HepG2 (cell line): ENCODE data around the gene LRP1B. TPM values are rescaled to one million over a fixed set of nuclear protein-coding genes. Genes with fewer than 3 reads are reported as not detected.

Experiments used
- ATAC-seq: fragments of 200-7000 bp; cut with Tn5 transposase; 3 replicates; pipeline ENCODE4 v1.9.1; 2020; ENCODE audit warnings: mild to moderate bottlenecking, moderate library complexity
- BruUV-seq: library from RNA; stranded (reverse); fragments of 400-500 nt; replicated peaks from 2 replicates; lab custom pipeline; 2021; lab: Mats Ljungman, UMichigan
- CTCF ChIA-PET: fragments of 300-600 bp; formaldehyde crosslinking; extraction: SDS; loops from one replicate; lab custom pipeline; 2021; ENCODE audit warnings: low total read pairs, inconsistent platforms, low intra/inter-chr PET ratio; lab: Yijun Ruan, JAX
- POLR2A ChIA-PET: fragments of 350-600 bp; sonication (Branson Sonifier 250); formaldehyde crosslinking; loops from one replicate; lab custom pipeline; 2020; ENCODE audit warnings: antibody characterized with exemption, inconsistent platforms; lab: Yijun Ruan, JAX
- DNase-seq: peaks from one replicate; pipeline ENCODE4 v3.0.0-alpha.2; 2015; ENCODE audit warnings: low spot score
- FAIRE-seq: peaks from 3 replicates; lab custom pipeline; 2011; peaks lifted over from hg19 to GRCh38; lab: Jason Lieb, UNC
- H2AFZ ChIP-seq: one replicate; pipeline ENCODE4 v1.6.1; 2011; ENCODE audit warnings: low read length, inconsistent platforms
- H3K27ac ChIP-seq: fragments of 300-600 bp; 3 replicates; pipeline ENCODE4 v1.8.0; 2011; ENCODE audit warnings: mixed run types, mild to moderate bottlenecking, mixed read lengths, low read length, inconsistent platforms; ENCODE audit not compliant: insufficient read depth; ENCODE audit errors: extremely low read length
- H3K27me3 ChIP-seq, 2 experiments: fragments of 200-600 bp in 1 of 2; 2 replicates in 1 of 2; 3 replicates in 1 of 2; pipeline versions ENCODE4 v1.6.0 to v1.8.0; 2011; ENCODE audit warnings: low read length in 2 of 2, mild to moderate bottlenecking in 2 of 2, moderate library complexity in 2 of 2, inconsistent platforms in 1 of 2; ENCODE audit not compliant: insufficient read depth in 2 of 2, control insufficient read depth in 1 of 2
- H3K36me3 ChIP-seq, 2 experiments: fragments of 200-600 bp in 1 of 2; replicated peaks in 1 of 2; 2 replicates in 1 of 2; 3 replicates in 1 of 2; pipeline versions ENCODE4 v1.5.1 to v1.8.0; 2011; ENCODE audit warnings: low read length in 2 of 2, inconsistent platforms in 1 of 2; ENCODE audit not compliant: insufficient read depth in 2 of 2, control insufficient read depth in 1 of 2
- H3K4me1 ChIP-seq: 2 replicates; pipeline ENCODE4 v1.5.1; 2012; ENCODE audit warnings: low read length, inconsistent platforms; ENCODE audit not compliant: insufficient read depth
- H3K4me2 ChIP-seq: 2 replicates; pipeline ENCODE4 v1.6.0; 2011; ENCODE audit warnings: low read depth, low read length, inconsistent platforms
- H3K4me3 ChIP-seq, 3 experiments: fragments of 200-600 bp in 1 of 3; sonication (generic), shearing (Covaris generic) in 1 of 3; replicated peaks in 1 of 3; 2 replicates each; pipeline ENCODE4 v1.5.1; 2011 to 2016; ENCODE audit warnings: low read length in 3 of 3, inconsistent platforms in 2 of 3, low read depth in 2 of 3, mild to moderate bottlenecking in 2 of 3, control low read depth in 1 of 3, mixed read lengths in 1 of 3; ENCODE audit not compliant: insufficient read depth in 1 of 3
- H3K79me2 ChIP-seq: one replicate; pipeline ENCODE4 v1.6.1; 2011; ENCODE audit warnings: low read length, inconsistent platforms; ENCODE audit not compliant: insufficient read depth
- H3K9ac ChIP-seq: 2 replicates; pipeline ENCODE4 v1.6.0; 2011; ENCODE audit warnings: mild to moderate bottlenecking, low read depth, low read length, inconsistent platforms; ENCODE audit not compliant: insufficient read depth
- H3K9me3 ChIP-seq: 2 replicates; pipeline ENCODE4 v1.5.1; 2012; ENCODE audit warnings: mild to moderate bottlenecking, low read length
- H4K20me1 ChIP-seq: 2 replicates; pipeline ENCODE4 v1.6.0; 2011; ENCODE audit warnings: inconsistent platforms, mild to moderate bottlenecking, low read length, moderate library complexity; ENCODE audit not compliant: insufficient read depth
- CHCHD3 ChIP-seq: sonication (generic); formaldehyde crosslinking; IDR thresholded peaks from 2 replicates; pipeline ENCODE4 v1.8.0; 2022; ENCODE audit warnings: mild to moderate bottlenecking, missing genetic modification reagents, moderate library complexity
- ELF4 ChIP-seq: sonication (generic); formaldehyde crosslinking; IDR thresholded peaks from 2 replicates; pipeline ENCODE4 v1.5.0; 2020; ENCODE audit warnings: missing genetic modification reagents, mild to moderate bottlenecking, moderate library complexity, borderline replicate concordance
- JDP2 ChIP-seq: sonication (generic); formaldehyde crosslinking; IDR thresholded peaks from 2 replicates; pipeline ENCODE4 v1.8.1; 2022; ENCODE audit warnings: missing genetic modification reagents, borderline replicate concordance
- KLF11 ChIP-seq: IDR thresholded peaks from 2 replicates; pipeline ENCODE4 v1.6.1; 2016; ENCODE audit warnings: missing compliant biosample characterization
- KLF9 ChIP-seq: IDR thresholded peaks from 2 replicates; pipeline ENCODE4 v1.6.1; 2016; ENCODE audit warnings: low read depth
- NAIF1 ChIP-seq: sonication (generic); formaldehyde crosslinking; IDR thresholded peaks from 2 replicates; pipeline ENCODE4 v1.5.0; 2020; ENCODE audit warnings: mild to moderate bottlenecking, missing genetic modification reagents, borderline replicate concordance
- PITX1 ChIP-seq: sonication (generic); formaldehyde crosslinking; IDR thresholded peaks from 2 replicates; pipeline ENCODE4 v1.5.1; 2020; ENCODE audit warnings: mild to moderate bottlenecking, missing genetic modification reagents
- SP1 ChIP-seq, 2 experiments: fragments of 450-650 bp in 1 of 2; sonication (generic) in 1 of 2; formaldehyde crosslinking in 1 of 2; IDR thresholded peaks; 2 replicates each; pipeline versions ENCODE4 v1.4.0 to v1.6.1; 2016 to 2020; ENCODE audit warnings: missing genetic modification reagents in 1 of 2
- ZNF558 ChIP-seq: sonication (generic); formaldehyde crosslinking; IDR thresholded peaks from 2 replicates; pipeline ENCODE4 v1.9.0; 2022; ENCODE audit warnings: mild to moderate bottlenecking, missing genetic modification reagents, borderline replicate concordance
- ZNF773 ChIP-seq: sonication (generic); formaldehyde crosslinking; IDR thresholded peaks from 2 replicates; pipeline ENCODE4 v1.4.0; 2020; ENCODE audit warnings: missing genetic modification reagents, borderline replicate concordance
- WGBS: methylation state at CpG from one replicate; pipeline ENCODE4 v1.1.6; 2017; ENCODE audit warnings: low lambda C conversion rate; 5-methylcytosine and 5-hydroxymethylcytosine counted together
- in situ Hi-C: cut with HindIII; loops from 2 replicates; pipeline ENCODE4 v1.10.0; 2017; ENCODE audit warnings: low pct_unique_long_range_greater_than_20kb; ENCODE audit not compliant: extremely low pct_ligation_motif_present
- intact Hi-C: fragments of 100-400 bp; cut with micrococcal nuclease; formaldehyde crosslinking; loops from one replicate; pipeline ENCODE4 v1.10.0; 2022; ENCODE audit not compliant: unreplicated experiment
- polyA plus RNA-seq, 8 experiments: library from polyadenylated mRNA; depleted of rRNA in 3 of 8; stranded (reverse) in 7 of 8; unstranded in 1 of 8; fragments of >200 nt; fragmentation: Illumina TruSeq in 4 of 8; extraction: Trizol in 4 of 8; gene quantifications; 2 replicates each; pipeline versions ENCODE4 v1.2.1 to v1.2.3, GENCODE V29; 2011 to 2016; ENCODE audit warnings: low read depth in 4 of 8, missing spikeins in 1 of 8, mixed read lengths in 1 of 8; ENCODE audit not compliant: insufficient read depth in 1 of 8
- total RNA-seq, 5 experiments: library from RNA; depleted of rRNA; stranded (reverse); fragments of >200 nt; fragmentation: Illumina TruSeq; extraction: Trizol; gene quantifications; 2 replicates each; pipeline ENCODE4 v1.2.3, GENCODE V29; 2016; ENCODE audit warnings: low read depth in 1 of 5
- TF ChIP-seq, protein P1 (sequence below): sonication (generic); formaldehyde crosslinking; IDR thresholded peaks from 2 replicates; pipeline ENCODE4 v1.9.0; 2021; ENCODE audit warnings: missing genetic modification reagents, mild to moderate bottlenecking, borderline replicate concordance
- TF ChIP-seq, protein P2 (sequence below): sonication (generic); formaldehyde crosslinking; IDR thresholded peaks from 2 replicates; pipeline ENCODE4 v1.9.0; 2021; ENCODE audit warnings: missing genetic modification reagents, borderline replicate concordance
- TF ChIP-seq, protein P3 (sequence below): sonication (generic); formaldehyde crosslinking; IDR thresholded peaks from 2 replicates; pipeline ENCODE4 v1.8.1; 2023; ENCODE audit warnings: mild to moderate bottlenecking, missing genetic modification reagents, borderline replicate concordance

The LRP1B gene
- total and polyA plus RNA-seq, 2 of the 13 experiments (the other 11 are each of a cell fraction or from before 2014, with no cell fraction given), result 0.04 TPM; not detected in 1

DNA sequence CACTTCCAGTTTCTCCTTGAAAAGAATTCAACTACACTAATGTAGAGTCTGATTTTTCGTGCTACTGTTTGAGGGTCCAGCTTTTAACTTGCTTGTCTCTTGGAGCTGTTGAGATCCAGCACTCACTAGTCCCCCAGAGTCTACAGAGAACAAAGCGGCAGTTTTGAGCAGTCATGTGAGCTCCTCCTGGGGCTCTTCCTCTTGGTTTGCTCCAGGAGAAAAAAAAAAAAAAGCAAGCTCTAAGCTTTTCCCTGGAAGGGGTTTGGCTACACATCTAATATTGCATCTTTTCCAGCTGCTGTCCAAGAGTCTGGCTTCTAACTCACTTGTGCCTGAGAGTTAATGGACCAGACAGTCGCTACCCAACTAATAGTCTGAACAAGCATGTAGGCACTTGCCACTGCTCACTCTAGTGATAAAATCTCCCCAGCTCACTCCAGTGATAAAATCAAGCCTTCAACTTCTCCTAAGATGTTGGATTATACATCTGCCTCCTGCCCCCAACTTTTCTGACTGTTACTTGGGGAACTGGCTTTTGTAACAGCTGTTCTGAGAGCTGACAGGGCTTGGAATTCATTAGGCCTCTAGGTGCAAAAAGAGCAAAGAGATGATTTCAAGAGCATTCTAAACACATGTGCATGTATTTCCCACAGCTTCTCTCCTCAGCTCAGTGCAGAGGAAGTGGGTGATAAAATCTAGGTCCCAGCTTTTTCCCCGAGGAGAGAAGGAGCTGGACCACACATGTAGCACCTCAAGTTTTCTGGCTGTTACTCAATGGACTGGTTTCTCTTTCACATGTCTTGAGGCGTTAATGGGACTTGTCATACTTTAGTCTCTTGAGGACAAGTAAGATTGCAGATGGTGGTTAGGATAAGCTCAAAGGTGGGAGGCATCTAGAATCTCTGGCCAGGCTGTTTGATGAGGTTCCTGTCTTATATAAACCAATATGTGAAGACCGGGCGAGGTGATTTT is 750.5 kb downstream of the LRP1B start (continued):
- TF ChIP-seq, protein P1, sequence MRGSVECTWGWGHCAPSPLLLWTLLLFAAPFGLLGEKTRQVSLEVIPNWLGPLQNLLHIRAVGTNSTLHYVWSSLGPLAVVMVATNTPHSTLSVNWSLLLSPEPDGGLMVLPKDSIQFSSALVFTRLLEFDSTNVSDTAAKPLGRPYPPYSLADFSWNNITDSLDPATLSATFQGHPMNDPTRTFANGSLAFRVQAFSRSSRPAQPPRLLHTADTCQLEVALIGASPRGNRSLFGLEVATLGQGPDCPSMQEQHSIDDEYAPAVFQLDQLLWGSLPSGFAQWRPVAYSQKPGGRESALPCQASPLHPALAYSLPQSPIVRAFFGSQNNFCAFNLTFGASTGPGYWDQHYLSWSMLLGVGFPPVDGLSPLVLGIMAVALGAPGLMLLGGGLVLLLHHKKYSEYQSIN (CRISPR knock-in tag), result no peak
- TF ChIP-seq NAIF1, result no peak

DNA sequence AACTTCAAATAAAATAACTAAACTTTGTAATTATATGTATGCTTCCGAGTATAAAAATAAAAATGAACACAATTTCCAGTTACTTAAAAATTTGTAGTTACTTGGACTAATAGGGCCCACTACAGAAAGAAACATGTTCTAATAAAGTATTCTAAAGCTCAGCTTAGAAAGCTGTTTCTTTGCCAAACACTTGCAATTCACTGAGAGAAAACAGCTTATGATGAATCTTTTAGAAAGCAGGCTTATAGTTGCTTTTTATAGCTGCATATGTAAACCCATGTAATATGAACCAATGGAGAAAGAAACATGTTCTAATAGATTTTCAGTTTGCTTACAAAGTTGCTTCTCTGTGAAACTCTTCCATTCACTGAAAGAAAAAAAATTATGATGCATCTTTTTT is 766.0 kb downstream of the LRP1B start:
- Histone ChIP-seq H2AFZ (no peak overlapping the region), H3K27me3 (no peaks in the 10 kb centered on the region), H3K79me2 (no peaks in the 10 kb centered on the region), H3K27ac (no peak overlapping the region), H4K20me1 (no peaks in the 10 kb centered on the region), H3K9ac (no peak overlapping the region), H3K4me3 (no peak overlapping the region), H3K9me3 (no peaks in the 10 kb centered on the region), H3K4me1 (no peaks in the 10 kb centered on the region), H3K4me2 (no peak overlapping the region), H3K36me3 (no peaks in the 10 kb centered on the region)
- ATAC-seq (no peak), FAIRE-seq (no peak), DNase-seq (no peak)
- WGBS, result 1% methylated on average over 1 of the region's 1 CpG
- TF ChIP-seq ZNF773 (CRISPR knock-in tag), result no peak
- no peak for TF ChIP-seq PITX1 (CRISPR knock-in tag)
- no peak for TF ChIP-seq KLF9 (CRISPR knock-in tag)
- no peak for TF ChIP-seq JDP2 (CRISPR knock-in tag)
- TF ChIP-seq ELF4, result no peak
- TF ChIP-seq, protein P2, sequence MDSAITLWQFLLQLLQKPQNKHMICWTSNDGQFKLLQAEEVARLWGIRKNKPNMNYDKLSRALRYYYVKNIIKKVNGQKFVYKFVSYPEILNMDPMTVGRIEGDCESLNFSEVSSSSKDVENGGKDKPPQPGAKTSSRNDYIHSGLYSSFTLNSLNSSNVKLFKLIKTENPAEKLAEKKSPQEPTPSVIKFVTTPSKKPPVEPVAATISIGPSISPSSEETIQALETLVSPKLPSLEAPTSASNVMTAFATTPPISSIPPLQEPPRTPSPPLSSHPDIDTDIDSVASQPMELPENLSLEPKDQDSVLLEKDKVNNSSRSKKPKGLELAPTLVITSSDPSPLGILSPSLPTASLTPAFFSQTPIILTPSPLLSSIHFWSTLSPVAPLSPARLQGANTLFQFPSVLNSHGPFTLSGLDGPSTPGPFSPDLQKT, result no peak
- no peak for TF ChIP-seq SP1 (IDR thresholded peaks at IDR 0.05)
- TF ChIP-seq SP1 (CRISPR knock-in tag; IDR thresholded peaks at IDR 0.05), result no peak
- TF ChIP-seq, protein P3, sequence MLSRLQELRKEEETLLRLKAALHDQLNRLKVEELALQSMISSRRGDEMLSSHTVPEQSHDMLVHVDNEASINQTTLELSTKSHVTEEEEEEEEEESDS, result no peak
- no peak for TF ChIP-seq KLF11 (CRISPR knock-in tag)
- TF ChIP-seq CHCHD3 (CRISPR knock-in tag), result no peak
- no peak for TF ChIP-seq ZNF558
- ChIA-PET POLR2A (no interaction called here), CTCF (no interaction called here)
- no TSS peak for BruUV-seq
- intact Hi-C loops (no loop called here), in situ Hi-C loops (no loop called here)
